Small intestine (tissue), 7 donors: ENCODE measurements around the gene CACNB4. TPM values are rescaled to one million over a fixed set of nuclear protein-coding genes. Genes with fewer than 3 reads are reported as not detected.
"Not testable (repeated sequence)": the region's sequence is repeated elsewhere in the genome, so short reads cannot be mapped to it uniquely, and the experiment has no call there.

Source experiments
- DNase-seq, 2 donors: peaks; one replicate each; pipeline versions ENCODE4 v3.0.0 to v3.0.0-alpha.2; 2013
- FAIRE-seq: peaks from 2 replicates; lab custom pipeline; 2012; peaks lifted over from hg19 to GRCh38; lab: Jason Lieb, UNC
- H3K27ac ChIP-seq, 3 donors: one replicate each; pipeline ENCODE4 v1.5.1; 2013; ENCODE audit warnings: low read length in 2 of 3, mild to moderate bottlenecking in 2 of 3, control low read depth in 1 of 3, inconsistent platforms in 1 of 3, low read depth in 1 of 3, moderate library complexity in 1 of 3
- H3K27me3 ChIP-seq, 3 donors: one replicate each; pipeline ENCODE4 v1.6.1; 2013; ENCODE audit warnings: low read length in 3 of 3, inconsistent platforms in 1 of 3; ENCODE audit not compliant: control insufficient read depth in 3 of 3, insufficient read depth in 3 of 3
- H3K36me3 ChIP-seq, 3 donors: one replicate each; pipeline ENCODE4 v1.6.1; 2013; ENCODE audit warnings: low read length in 3 of 3, inconsistent platforms in 1 of 3, low read depth in 1 of 3, mild to moderate bottlenecking in 1 of 3, moderate library complexity in 1 of 3; ENCODE audit not compliant: control insufficient read depth in 3 of 3, insufficient read depth in 2 of 3
- H3K4me1 ChIP-seq, 3 donors: one replicate each; pipeline ENCODE4 v1.6.1; 2013; ENCODE audit warnings: low read length in 2 of 3, inconsistent platforms in 1 of 3, low read depth in 1 of 3, mild to moderate bottlenecking in 1 of 3, moderate library complexity in 1 of 3; ENCODE audit not compliant: control insufficient read depth in 3 of 3, insufficient read depth in 2 of 3
- H3K4me3 ChIP-seq, 3 donors: one replicate each; pipeline ENCODE4 v1.5.1; 2013; ENCODE audit warnings: low read length in 3 of 3, control low read depth in 1 of 3, inconsistent platforms in 1 of 3, low read depth in 1 of 3, mild to moderate bottlenecking in 1 of 3, moderate library complexity in 1 of 3
- H3K9me3 ChIP-seq, 2 donors: one replicate each; pipeline ENCODE4 v1.6.1; 2013; ENCODE audit warnings: low read depth in 1 of 2, low read length in 1 of 2; ENCODE audit not compliant: control insufficient read depth in 2 of 2, insufficient read depth in 1 of 2
- WGBS, 3 donors: extraction: QIAGEN DNeasy Blood & Tissue Kit; methylation state at CpG; one replicate each; pipeline ENCODE4 v1.1.7; 2013; 5-methylcytosine and 5-hydroxymethylcytosine counted together
- polyA plus RNA-seq, 4 donors: library from polyadenylated mRNA; stranded (reverse) in 3 of 4; unstranded in 1 of 4; fragments of 200-250 nt in 3 of 4; fragments of 120-200 nt in 1 of 4; gene quantifications; one replicate each; pipeline versions ENCODE4 v1.2.1 to v1.2.3, GENCODE V29; 2013
- donor health status: healthy with polysubstance abuse.
- donor health status: control.
- donor health status: control.
- donor health status: Bipolar disorder and iron deficiency.
- donor health status: healthy.

Gene CACNB4
- polyA plus RNA-seq, 4 donors: 0.27 to 1.3 (median 0.27) TPM; not detected in 1

- Histone ChIP-seq H3K4me1 (peaks cover 0 to 4% (median 0%) of the 10 kb centered on the region in 3 donors), H3K27me3 (no peaks in the 10 kb centered on the region), H3K4me3 (no peak overlapping the region), H3K9me3 (no peaks in the 10 kb centered on the region), H3K27ac (no peak overlapping the region), H3K36me3 (no peaks in the 10 kb centered on the region)
- WGBS, 3 donors: 78 to 87% (median 84%) methylated on average over 2 of the region's 2 CpGs
- DNase-seq (no peak), FAIRE-seq (no peak)
These were observed 103.7 kb downstream of the CACNB4 start for GRCh38 chr2:151995161-151995557.

- H3K27me3 ChIP-seq, FAIRE-seq: not testable (repeated sequence)
- WGBS, 3 donors: 90 to 93% (median 90%) methylated on average over 8 of the region's 8 CpGs
These were observed 104.7 kb downstream of the CACNB4 start for GRCh38 chr2:151994178-151994577.

GRCh38 chr2:151991010-151991409, 107.8 kb downstream of the CACNB4 start:
- H3K27me3 ChIP-seq: no peaks in the 10 kb centered on the region
- H3K9me3 ChIP-seq: no peaks in the 10 kb centered on the region
- FAIRE-seq (no peak), DNase-seq (no peak)
- H3K4me3 ChIP-seq: no peak overlapping the region
- H3K36me3 ChIP-seq: no peaks in the 10 kb centered on the region
- H3K4me1 ChIP-seq: peaks cover 0 to 4% (median 0%) of the 10 kb centered on the region in 3 donors
- WGBS, 3 donors: 70 to 88% (median 74%) methylated on average over 1 of the region's 1 CpG
- no peak overlapping the region for H3K27ac ChIP-seq

More at GRCh38 chr2:151994178-151994577, 104.7 kb downstream of the CACNB4 start:
- not testable (repeated sequence) for H3K36me3 ChIP-seq, DNase-seq, H3K4me3 ChIP-seq, H3K9me3 ChIP-seq, H3K27ac ChIP-seq, H3K4me1 ChIP-seq

GRCh38 chr2:151989378-151989777, 109.5 kb downstream of the CACNB4 start:
- H3K27me3 ChIP-seq: no peaks in the 10 kb centered on the region
- H3K27ac ChIP-seq: no peak overlapping the region
- no peaks in the 10 kb centered on the region for H3K9me3 ChIP-seq
- DNase-seq: no peak
- WGBS, 3 donors: 42 to 73% (median 46%) methylated on average over 3 of the region's 3 CpGs
- no peaks in the 10 kb centered on the region for H3K36me3 ChIP-seq
- no peak overlapping the region for H3K4me3 ChIP-seq
- no peaks in the 10 kb centered on the region for H3K4me1 ChIP-seq
- no peak for FAIRE-seq

GRCh38 chr2:151987484-151987883, 111.4 kb downstream of the CACNB4 start:
- DNase-seq (no peak), FAIRE-seq (no peak)
- no peaks in the 10 kb centered on the region for H3K36me3 ChIP-seq
- no peak overlapping the region for H3K27ac ChIP-seq
- no peaks in the 10 kb centered on the region for H3K9me3 ChIP-seq
- no peaks in the 10 kb centered on the region for H3K27me3 ChIP-seq
- no peaks in the 10 kb centered on the region for H3K4me1 ChIP-seq
- 92 to 96% (median 93%) methylated on average over 5 of the region's 5 CpGs for WGBS, 3 donors
- H3K4me3 ChIP-seq: no peak overlapping the region

- Histone ChIP-seq H3K27ac (no peak overlapping the region), H3K4me3 (no peak overlapping the region), H3K27me3 (no peaks in the 10 kb centered on the region), H3K36me3 (no peaks in the 10 kb centered on the region), H3K9me3 (no peaks in the 10 kb centered on the region), H3K4me1 (no peaks in the 10 kb centered on the region)
- WGBS, 3 donors: 73 to 90% (median 75%) methylated on average over 2 of the region's 2 CpGs
- no peak for DNase-seq
- FAIRE-seq: no peak
These were observed 114.3 kb downstream of the CACNB4 start for GRCh38 chr2:151984424-151985083.

GRCh38 chr2:151983221-151983620, 115.6 kb downstream of the CACNB4 start:
- no peak for DNase-seq
- no peaks in the 10 kb centered on the region for H3K36me3 ChIP-seq
- no peak overlapping the region for H3K4me3 ChIP-seq
- 55 to 69% (median 68%) methylated on average over 2 of the region's 2 CpGs for WGBS, 3 donors
- no peak for FAIRE-seq
- H3K27me3 ChIP-seq: no peaks in the 10 kb centered on the region
- no peaks in the 10 kb centered on the region for H3K4me1 ChIP-seq
- no peak overlapping the region for H3K27ac ChIP-seq
- no peaks in the 10 kb centered on the region for H3K9me3 ChIP-seq

GRCh38 chr2:151981886-151982285, 117.0 kb downstream of the CACNB4 start:
- no peaks in the 10 kb centered on the region for H3K27me3 ChIP-seq
- DNase-seq (no peak), FAIRE-seq (no peak)
- no peak overlapping the region for H3K4me3 ChIP-seq
- no peaks in the 10 kb centered on the region for H3K36me3 ChIP-seq
- no peak overlapping the region for H3K27ac ChIP-seq
- 84 to 90% (median 86%) methylated on average over 1 of the region's 1 CpG for WGBS, 3 donors
- H3K4me1 ChIP-seq: no peaks in the 10 kb centered on the region
- no peaks in the 10 kb centered on the region for H3K9me3 ChIP-seq

GRCh38 chr2:151979694-151980093, 119.2 kb downstream of the CACNB4 start:
- peaks cover 0 to 8% (median 0%) of the 10 kb centered on the region in 3 donors for H3K4me1 ChIP-seq
- H3K36me3 ChIP-seq: no peaks in the 10 kb centered on the region
- 90 to 93% (median 90%) methylated on average over 3 of the region's 3 CpGs for WGBS, 3 donors
- no peaks in the 10 kb centered on the region for H3K9me3 ChIP-seq
- H3K27me3 ChIP-seq: no peaks in the 10 kb centered on the region
- H3K4me3 ChIP-seq: no peak overlapping the region
- no peak for FAIRE-seq
- H3K27ac ChIP-seq: no peak overlapping the region
- no peak for DNase-seq
